ENCODE results near the gene NCDN.

The NCDN gene

DNA sequence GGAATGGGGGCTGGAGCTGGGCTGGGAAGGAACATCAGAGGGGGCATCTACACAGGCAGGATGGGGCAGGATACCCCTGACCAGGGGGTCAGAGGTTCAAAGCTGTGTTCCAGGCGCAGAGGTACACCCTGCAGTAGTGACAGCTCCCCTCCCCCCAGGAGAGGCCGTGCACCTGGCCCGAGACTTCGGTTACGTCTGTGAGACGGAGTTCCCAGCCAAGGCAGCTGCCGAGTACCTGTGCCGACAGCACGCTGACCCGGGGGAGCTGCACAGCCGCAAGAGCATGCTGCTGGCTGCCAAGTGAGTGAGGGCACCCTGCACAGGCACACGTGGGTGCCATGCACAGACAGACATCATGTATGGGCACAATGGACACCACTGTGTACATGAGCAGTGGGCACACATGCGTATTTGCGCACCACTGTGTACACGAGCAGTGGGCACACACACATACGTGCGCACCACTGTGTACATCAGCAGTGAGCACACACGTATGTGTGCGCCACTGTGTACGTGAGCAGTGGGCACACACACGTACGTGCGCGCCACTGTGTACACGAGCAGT lies 33.0 kb downstream of the NCDN start:
- DNase-seq (ENCODE audit: low spot score): no peak

DNA sequence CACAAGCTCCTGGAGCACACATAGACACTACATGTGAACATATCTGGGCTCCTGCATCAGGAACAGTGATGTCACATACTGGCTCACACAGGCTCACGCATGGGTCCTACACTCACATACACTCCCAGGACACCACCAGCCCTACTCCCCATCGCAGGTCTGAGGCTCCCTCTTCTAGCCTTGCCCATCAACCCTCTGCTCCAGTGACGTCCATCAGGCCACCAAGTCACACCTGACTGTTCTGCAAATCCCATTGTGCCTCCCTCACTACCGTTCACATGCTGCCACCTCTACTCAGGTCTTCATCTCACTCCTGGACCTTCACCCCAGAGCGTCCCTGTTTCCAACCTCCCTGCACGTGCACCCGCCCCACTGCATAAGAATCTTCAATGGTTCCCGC lies 33.6 kb downstream of the NCDN start:
- DNase-seq (ENCODE audit: low spot score): no peak

DNA sequence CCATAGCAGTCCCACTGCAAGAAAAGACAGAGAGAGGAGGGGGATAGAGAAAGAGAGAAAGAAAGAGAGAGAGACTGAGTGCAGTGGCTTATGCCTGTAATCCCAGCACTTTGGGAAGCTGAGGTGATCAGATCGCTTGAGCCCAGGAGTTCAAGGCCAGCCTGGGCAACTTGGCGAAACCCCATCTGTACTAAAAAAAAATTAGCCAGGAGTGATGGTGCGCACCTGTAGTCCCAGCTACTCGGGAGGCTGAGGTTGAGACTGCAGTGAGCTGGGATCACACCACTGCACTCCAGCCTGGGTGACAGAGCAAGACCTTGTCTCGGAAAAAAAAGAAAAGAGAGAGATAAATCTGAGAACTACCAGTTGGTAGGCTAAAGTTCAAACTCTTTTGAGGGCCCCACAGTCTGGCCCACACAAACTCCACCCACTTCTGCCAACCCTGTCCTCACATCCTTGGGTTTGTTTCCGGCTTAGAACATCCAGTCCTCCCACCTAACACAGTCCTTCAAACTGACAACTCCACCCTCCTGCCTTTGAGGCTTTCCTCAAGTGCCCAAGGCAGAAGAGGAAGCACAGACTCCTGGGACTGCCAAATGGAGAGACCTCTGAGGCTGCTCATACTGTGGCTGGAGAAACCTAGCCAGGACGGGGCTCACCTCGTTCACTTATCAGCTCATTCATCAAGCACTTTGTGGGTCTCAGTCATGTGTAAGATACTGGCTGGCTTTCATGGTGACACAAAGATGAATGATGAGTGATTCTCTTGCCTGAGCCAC lies 35.6 kb downstream of the NCDN start:
- peak; percentile 9 for DNase-seq (ENCODE audit: low spot score)

GRCh38 chr1:35594005-35594760 lies 36.6 kb downstream of the NCDN start:
- no peak for DNase-seq (ENCODE audit: low spot score)

GRCh38 chr1:35595684-35596083 lies 38.1 kb downstream of the NCDN start:
- DNase-seq (ENCODE audit: low spot score): no peak

GRCh38 chr1:35597870-35598269 lies 40.3 kb downstream of the NCDN start:
- DNase-seq (ENCODE audit: low spot score): no peak

DNA sequence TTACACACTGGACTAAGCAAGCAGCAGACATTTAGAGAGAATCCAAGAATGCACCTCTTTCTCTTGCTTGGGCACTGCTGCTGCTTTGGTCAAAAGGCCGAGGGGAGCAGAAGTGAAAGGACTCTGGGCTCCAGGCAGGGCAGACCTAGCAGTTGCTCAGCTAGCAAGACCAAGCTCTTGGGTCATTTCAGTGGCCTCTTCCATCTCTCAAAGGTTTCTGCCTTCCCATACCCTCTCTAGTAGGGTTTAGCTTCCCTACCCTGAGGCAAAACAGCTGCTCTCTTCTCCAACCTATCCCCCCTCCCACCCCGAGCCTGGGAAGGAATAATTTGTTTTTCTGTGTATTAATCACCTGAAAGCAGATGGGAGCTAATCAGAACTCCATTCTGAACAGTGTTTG lies 41.3 kb downstream of the NCDN start:
- DNase-seq (ENCODE audit: low spot score): no peak

- DNase-seq (ENCODE audit: low spot score): no peak
Observed at GRCh38 chr1:35599411-35599810, 41.8 kb downstream of the NCDN start.

GRCh38 chr1:35600593-35600992 lies 43.0 kb downstream of the NCDN start:
- no peak for DNase-seq (ENCODE audit: low spot score)

GRCh38 chr1:35603468-35603867 lies 45.9 kb downstream of the NCDN start:
- no peak for DNase-seq (ENCODE audit: low spot score)

- no peak for DNase-seq (ENCODE audit: low spot score)
Observed at GRCh38 chr1:35603941-35604340, 46.3 kb downstream of the NCDN start.

DNA sequence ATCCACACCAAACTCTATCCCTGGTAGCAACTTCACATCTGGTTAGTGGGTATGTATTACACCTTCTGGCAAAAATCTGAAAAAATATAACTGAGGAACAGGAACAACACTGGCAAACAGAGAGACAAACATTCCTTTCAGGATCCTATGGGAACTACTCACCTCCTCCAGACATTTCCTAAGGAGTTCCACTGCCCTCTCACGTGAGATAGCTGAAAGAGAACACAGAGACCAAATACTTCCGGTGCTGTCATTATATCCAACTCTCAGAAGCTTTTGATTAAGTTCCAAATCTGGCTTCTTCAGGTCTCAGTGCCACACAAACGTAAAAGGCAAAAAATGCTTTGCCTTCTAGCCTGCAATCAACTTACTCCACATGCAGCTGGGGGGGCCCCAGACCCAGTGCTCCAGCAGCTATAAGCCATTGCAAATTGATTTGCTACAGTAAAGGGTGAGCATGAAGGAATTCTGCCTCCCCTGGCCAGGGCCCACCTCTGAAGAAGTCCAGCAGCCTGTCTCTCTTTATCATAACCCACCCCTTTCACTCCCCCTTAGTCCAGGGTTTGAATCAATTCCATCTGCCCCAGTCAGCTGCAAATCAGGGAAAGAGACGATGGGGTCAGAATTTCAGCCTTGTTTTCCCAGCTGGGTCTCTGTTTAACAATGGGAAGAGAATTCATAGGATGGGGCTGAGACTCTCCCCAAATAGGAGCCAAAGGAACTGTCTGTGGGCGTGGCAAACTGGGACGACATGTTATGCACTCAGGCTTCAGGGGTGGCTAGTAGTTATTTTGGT lies 47.7 kb downstream of the NCDN start:
- no peak for DNase-seq (ENCODE audit: low spot score)

DNA sequence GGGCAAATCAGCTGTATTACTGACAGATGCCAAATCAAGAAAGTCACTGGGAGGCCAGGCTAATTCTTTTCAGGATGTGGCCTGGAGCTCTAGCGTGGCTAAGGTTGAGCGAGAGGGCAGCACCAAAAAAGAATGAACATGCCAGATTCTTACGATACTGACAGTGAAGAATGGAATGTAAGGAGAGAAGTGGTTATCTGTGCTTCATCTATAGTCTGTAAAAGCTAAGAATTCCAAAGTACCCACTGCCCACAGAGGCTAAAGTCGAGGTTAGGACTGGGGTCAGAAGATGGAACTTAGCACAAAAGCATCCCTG lies 48.2 kb downstream of the NCDN start:
- no peak for DNase-seq (ENCODE audit: low spot score)

DNA sequence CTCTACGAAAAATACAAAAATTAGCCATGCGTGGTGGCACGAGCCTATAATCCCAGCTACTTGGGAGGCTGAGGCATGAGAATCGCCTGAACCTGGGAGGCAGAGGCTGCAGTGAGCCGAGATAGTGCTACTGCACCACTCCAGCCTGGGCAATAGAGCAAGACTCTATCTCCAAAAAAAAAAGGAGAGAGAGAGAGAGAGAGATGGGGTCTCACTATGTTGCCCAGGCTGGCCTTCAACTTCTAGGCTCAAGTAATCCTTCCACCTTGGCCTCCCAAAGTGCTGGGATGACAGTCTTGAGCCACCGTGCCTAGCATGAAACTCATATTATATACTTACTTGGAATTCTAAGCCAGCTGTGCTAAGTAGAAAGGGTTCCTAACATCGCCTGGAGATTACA lies 54.1 kb downstream of the NCDN start:
- DNase-seq (ENCODE audit: low spot score): no peak

DNA sequence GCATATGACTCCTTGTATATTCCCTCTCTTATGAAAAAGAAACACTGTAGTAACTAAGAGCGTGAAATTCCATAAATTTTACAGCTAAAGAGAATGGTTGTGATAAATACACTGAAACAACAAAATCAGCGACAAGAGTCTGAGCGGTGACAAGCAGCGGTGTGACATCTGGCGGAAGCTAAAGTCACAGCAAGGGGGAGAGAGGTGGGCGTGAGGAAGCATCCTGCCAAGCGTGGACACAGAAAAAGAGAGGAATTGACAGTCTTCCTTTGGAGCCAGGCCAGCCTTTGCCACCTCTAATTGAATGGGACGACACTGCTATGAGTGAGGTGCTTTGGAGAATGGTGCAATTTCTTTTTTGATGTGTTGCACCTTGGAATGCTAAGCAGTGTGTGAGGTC lies 57.8 kb downstream of the NCDN start:
- DNase-seq (ENCODE audit: low spot score): no peak

All from activated CD4-positive, alpha-beta T cell treated with anti-CD3 and anti-CD28 coated beads, Interleukin-2, Interleukin-4, amounts not matched to agents 100 ng/mL and 50 ng/mL, durations not matched to agents 16 hours and 8 hours (primary cell).